ENCODE measurements around the gene CPA4. TPM values are rescaled to one million over a fixed set of nuclear protein-coding genes. Genes with fewer than 3 reads are reported as not detected.

The CPA4 gene
- total RNA-seq, 3 donors from 2014 or later (not counting 1 experiment from before 2014, with no cell fraction given) = not detected

DNA sequence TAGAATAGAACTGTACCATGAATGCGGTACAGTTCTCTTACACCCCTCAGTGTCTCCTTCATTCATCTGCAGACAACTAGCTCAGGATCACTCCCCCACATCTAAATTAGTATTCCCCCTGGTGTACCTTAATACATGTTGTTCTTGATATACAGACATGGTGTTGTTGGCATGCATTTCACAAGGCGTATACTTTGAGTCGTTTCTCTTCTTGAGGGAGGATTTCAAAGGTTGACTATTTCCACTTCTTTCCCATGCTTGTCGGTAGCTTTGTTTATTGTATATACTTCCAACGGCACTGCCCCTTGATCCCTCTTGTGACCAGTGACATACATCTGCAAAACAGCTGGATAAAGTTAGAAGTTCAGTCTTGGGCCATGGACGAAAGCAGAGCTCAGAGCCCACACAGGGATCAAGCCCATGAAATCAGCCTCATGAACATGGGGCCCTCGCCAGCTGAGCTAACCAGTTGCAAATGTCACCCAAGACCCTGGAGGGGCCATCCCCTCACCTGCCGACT lies 8.6 kb downstream of the CPA4 start:
- Histone ChIP-seq H3K27ac (ENCODE audit: low read length) (no peak overlapping the region), H3K9me3 (ENCODE audit: control insufficient read depth, insufficient read depth, low read length) (no peaks in the 10 kb centered on the region), H3K4me3 (ENCODE audit: low read length) (no peak overlapping the region), H3K27me3 (ENCODE audit: control insufficient read depth, insufficient read depth, low read length) (no peaks in the 10 kb centered on the region), H3K36me3 (ENCODE audit: control insufficient read depth, insufficient read depth, low read length) (no peaks in the 10 kb centered on the region), H3K4me1 (ENCODE audit: control insufficient read depth, insufficient read depth, low read length) (no peaks in the 10 kb centered on the region)
- Mint-ChIP-seq H3K27ac (no peak overlapping the region), H3K4me1 (no peaks in the 10 kb centered on the region), H3K27me3 (ENCODE audit: low read depth in 2 of 2) (peaks cover 4 to 10% of the 10 kb centered on the region in 2 donors), H3K36me3 (no peaks in the 10 kb centered on the region), H3K4me3 (no peak overlapping the region), H3K9me3 (no peaks in the 10 kb centered on the region)
- ATAC-seq = no peak
- intact Hi-C loops (cut with micrococcal nuclease) = no loop called here
- WGBS (ENCODE audit: insufficient coverage) = 89% methylated on average over 7 of the region's 8 CpGs
- TF ChIP-seq, protein P1, sequence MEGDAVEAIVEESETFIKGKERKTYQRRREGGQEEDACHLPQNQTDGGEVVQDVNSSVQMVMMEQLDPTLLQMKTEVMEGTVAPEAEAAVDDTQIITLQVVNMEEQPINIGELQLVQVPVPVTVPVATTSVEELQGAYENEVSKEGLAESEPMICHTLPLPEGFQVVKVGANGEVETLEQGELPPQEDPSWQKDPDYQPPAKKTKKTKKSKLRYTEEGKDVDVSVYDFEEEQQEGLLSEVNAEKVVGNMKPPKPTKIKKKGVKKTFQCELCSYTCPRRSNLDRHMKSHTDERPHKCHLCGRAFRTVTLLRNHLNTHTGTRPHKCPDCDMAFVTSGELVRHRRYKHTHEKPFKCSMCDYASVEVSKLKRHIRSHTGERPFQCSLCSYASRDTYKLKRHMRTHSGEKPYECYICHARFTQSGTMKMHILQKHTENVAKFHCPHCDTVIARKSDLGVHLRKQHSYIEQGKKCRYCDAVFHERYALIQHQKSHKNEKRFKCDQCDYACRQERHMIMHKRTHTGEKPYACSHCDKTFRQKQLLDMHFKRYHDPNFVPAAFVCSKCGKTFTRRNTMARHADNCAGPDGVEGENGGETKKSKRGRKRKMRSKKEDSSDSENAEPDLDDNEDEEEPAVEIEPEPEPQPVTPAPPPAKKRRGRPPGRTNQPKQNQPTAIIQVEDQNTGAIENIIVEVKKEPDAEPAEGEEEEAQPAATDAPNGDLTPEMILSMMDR (IDR thresholded peaks at IDR 0.05) = no peak
- no peak for DNase-seq

DNA sequence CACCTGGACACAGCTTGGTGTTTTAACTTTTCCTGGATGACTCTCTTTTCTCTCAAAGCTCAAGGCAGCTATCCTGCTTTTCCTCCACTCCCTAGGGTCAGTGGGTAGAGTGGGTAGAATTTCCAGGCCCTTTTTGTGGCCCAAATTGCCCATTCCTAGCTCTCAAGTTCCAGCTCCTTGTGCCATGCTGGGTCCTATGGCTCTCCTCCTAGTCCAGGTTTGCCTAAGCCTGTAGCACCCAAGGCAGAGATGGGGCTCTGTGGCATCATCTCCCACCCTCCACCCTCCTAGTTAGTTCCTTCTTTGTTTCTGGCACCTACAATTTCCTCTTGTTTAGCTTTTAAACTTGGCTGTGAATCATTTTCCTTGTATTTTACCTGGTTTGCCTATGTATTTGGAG lies 9.7 kb downstream of the CPA4 start:
- ATAC-seq (no peak), DNase-seq (no peak)
- H3K27me3 ChIP-seq (ENCODE audit: control insufficient read depth, insufficient read depth, low read length) = no peaks in the 10 kb centered on the region
- no peaks in the 10 kb centered on the region for H3K36me3 ChIP-seq (ENCODE audit: control insufficient read depth, insufficient read depth, low read length)
- Mint-ChIP-seq H3K4me3 (no peak overlapping the region), H3K36me3 (no peaks in the 10 kb centered on the region), H3K4me1 (no peaks in the 10 kb centered on the region), H3K9me3 (no peaks in the 10 kb centered on the region), H3K27ac (no peak overlapping the region), H3K27me3 (ENCODE audit: low read depth in 2 of 2) (peaks cover 4 to 10% of the 10 kb centered on the region in 2 donors)
- TF ChIP-seq, protein P1 (IDR thresholded peaks at IDR 0.05) = no peak
- H3K27ac ChIP-seq (ENCODE audit: low read length) = no peak overlapping the region
- H3K4me3 ChIP-seq (ENCODE audit: low read length) = no peak overlapping the region
- H3K4me1 ChIP-seq (ENCODE audit: control insufficient read depth, insufficient read depth, low read length) = no peaks in the 10 kb centered on the region
- no peaks in the 10 kb centered on the region for H3K9me3 ChIP-seq (ENCODE audit: control insufficient read depth, insufficient read depth, low read length)
- intact Hi-C loops (cut with micrococcal nuclease) = no loop called here

DNA sequence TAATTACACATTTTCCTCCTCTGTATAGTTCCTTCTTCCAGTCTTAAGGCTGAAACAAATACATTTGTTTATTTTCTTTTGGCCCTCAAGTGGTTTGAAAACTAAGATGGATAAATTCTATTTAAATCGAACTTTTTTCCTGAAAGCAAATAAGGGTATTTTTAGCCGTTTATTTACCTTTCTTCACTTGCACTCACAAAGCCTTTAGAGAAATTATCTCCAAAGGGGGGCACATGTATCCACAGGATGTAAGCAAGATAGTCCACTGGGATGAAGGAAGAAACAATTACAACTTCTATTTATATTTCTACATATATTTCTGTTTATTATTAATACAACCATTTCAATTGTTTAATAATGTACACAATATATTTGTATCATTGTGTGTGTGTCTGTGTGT lies 10.2 kb downstream of the CPA4 start:
- Histone ChIP-seq H3K36me3 (ENCODE audit: control insufficient read depth, insufficient read depth, low read length) (no peaks in the 10 kb centered on the region), H3K27ac (ENCODE audit: low read length) (no peak overlapping the region), H3K9me3 (ENCODE audit: control insufficient read depth, insufficient read depth, low read length) (no peaks in the 10 kb centered on the region), H3K4me3 (ENCODE audit: low read length) (no peak overlapping the region), H3K27me3 (ENCODE audit: control insufficient read depth, insufficient read depth, low read length) (no peaks in the 10 kb centered on the region), H3K4me1 (ENCODE audit: control insufficient read depth, insufficient read depth, low read length) (no peaks in the 10 kb centered on the region)
- intact Hi-C loops (cut with micrococcal nuclease) = no loop called here
- ATAC-seq = no peak
- Mint-ChIP-seq H3K36me3 (no peaks in the 10 kb centered on the region), H3K27ac (no peak overlapping the region), H3K4me1 (no peaks in the 10 kb centered on the region), H3K4me3 (no peak overlapping the region), H3K27me3 (ENCODE audit: low read depth in 2 of 2) (peaks cover 4 to 10% of the 10 kb centered on the region in 2 donors), H3K9me3 (no peaks in the 10 kb centered on the region)
- no peak for DNase-seq
- TF ChIP-seq, protein P1 (IDR thresholded peaks at IDR 0.05) = no peak
- WGBS (ENCODE audit: insufficient coverage) = no CpG with 5 or more reads among the region's 2 CpGs

DNA sequence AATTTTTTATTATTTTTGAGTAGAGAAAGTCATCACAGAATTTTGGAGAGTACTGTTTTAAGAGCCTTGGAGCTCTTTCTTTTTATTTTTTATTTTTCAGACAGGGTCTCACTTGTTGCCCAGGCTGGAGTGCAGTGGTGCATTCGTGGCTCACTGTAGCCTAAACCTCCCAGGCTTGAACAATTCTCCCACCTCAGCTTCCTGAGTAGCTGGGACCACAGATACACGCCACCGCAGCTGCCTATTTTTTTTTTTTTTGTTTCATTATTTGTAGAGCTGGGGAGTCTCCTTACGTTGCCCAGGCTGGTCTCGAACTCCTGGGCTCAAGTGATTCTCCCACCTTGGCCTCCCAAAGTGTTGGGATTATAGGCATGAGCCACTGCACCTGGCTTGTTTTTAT lies 10.6 kb downstream of the CPA4 start:
- Mint-ChIP-seq H3K9me3 (no peaks in the 10 kb centered on the region), H3K4me3 (no peak overlapping the region), H3K36me3 (no peaks in the 10 kb centered on the region), H3K4me1 (no peaks in the 10 kb centered on the region), H3K27ac (no peak overlapping the region), H3K27me3 (ENCODE audit: low read depth in 2 of 2) (peaks cover 4 to 7% of the 10 kb centered on the region in 2 donors)
- no peaks in the 10 kb centered on the region for H3K4me1 ChIP-seq (ENCODE audit: control insufficient read depth, insufficient read depth, low read length)
- intact Hi-C loops (cut with micrococcal nuclease) = no loop called here
- H3K4me3 ChIP-seq (ENCODE audit: low read length) = no peak overlapping the region
- ATAC-seq (no peak), DNase-seq (no peak)
- H3K9me3 ChIP-seq (ENCODE audit: control insufficient read depth, insufficient read depth, low read length) = no peaks in the 10 kb centered on the region
- no peaks in the 10 kb centered on the region for H3K36me3 ChIP-seq (ENCODE audit: control insufficient read depth, insufficient read depth, low read length)
- WGBS (ENCODE audit: insufficient coverage) = 20% methylated on average over 2 of the region's 5 CpGs
- no peak overlapping the region for H3K27ac ChIP-seq (ENCODE audit: low read length)
- TF ChIP-seq, protein P1 (IDR thresholded peaks at IDR 0.05) = no peak
- no peaks in the 10 kb centered on the region for H3K27me3 ChIP-seq (ENCODE audit: control insufficient read depth, insufficient read depth, low read length)

Data from natural killer cell (primary cell).